Urinary bladder (tissue), 4 donors: ENCODE results near the gene EPS8. TPM values are rescaled to one million over a fixed set of nuclear protein-coding genes. Genes with fewer than 3 reads are reported as not detected.

ENCODE experiments used
- DNase-seq: peaks from one replicate; pipeline ENCODE4 v3.0.0-alpha.2; 2015; ENCODE audit errors: extremely low spot score
- H3K27ac ChIP-seq: one replicate; pipeline ENCODE4 v1.5.1; 2013; ENCODE audit warnings: low read depth, mild to moderate bottlenecking, moderate library complexity
- H3K36me3 ChIP-seq: one replicate; pipeline ENCODE4 v1.6.1; 2013; ENCODE audit warnings: mild to moderate bottlenecking, moderate library complexity; ENCODE audit not compliant: insufficient read depth
- H3K4me1 ChIP-seq: one replicate; pipeline ENCODE4 v1.6.1; 2013; ENCODE audit warnings: mild to moderate bottlenecking, moderate library complexity; ENCODE audit not compliant: insufficient read depth
- H3K4me3 ChIP-seq: one replicate; pipeline ENCODE4 v1.5.1; 2013; ENCODE audit warnings: low read depth, low read length
- WGBS: extraction: QIAGEN DNeasy Blood & Tissue Kit; methylation state at CpG from one replicate; pipeline ENCODE4 v1.1.7; 2013; 5-methylcytosine and 5-hydroxymethylcytosine counted together
- polyA plus RNA-seq: library from polyadenylated mRNA; stranded (reverse); fragments of 200-250 nt; gene quantifications from one replicate; pipeline ENCODE4 v1.2.3, GENCODE V29; 2013
- total RNA-seq: library from RNA; depleted of rRNA; stranded (reverse); fragments of >200 nt; gene quantifications from one replicate; pipeline ENCODE4 v1.2.3, GENCODE V29; 2014
- donor health status: healthy with polysubstance abuse.
- donor health status: healthy.

EPS8 gene
- total and polyA plus RNA-seq, 2 donors = 68.9 to 133 TPM

DNA sequence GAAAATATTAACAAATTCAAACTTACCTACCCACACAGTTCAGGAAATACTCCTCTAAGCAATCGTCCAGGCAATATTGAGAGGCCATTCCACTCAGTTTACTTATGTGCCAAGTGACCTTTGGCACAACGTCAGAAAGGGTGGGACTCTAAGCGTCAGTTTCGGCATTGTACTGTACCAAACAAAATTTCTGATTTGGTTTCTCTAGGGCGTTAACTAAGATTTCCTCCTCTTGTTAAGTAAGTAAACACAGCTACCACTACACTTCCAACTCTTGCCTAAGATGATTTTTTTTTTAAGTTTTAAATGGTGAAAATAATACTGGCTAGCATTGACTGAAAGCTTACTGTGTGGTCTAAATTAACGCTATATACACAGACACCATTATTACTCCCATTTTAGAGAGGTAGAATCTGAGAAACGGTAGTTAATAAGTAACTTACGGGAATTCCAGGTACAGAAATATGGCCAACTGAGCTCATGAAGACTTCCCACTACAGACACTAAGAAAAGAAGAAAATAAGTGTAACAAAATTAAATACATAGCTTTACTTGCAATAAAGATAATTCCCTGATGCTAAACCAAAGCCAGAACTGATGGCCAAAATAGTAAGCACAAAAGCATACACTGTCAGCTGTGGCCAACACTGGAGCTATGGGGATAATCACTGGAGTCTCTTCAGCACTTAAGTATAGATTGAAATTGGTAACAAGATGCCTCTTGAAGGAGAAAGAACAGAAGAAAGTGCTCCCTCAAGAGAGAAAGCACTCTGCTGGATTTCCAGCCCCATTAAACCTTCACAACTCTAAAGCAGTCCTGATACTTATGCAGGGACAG, 76.1 kb downstream of the EPS8 start:
- WGBS = 82% methylated on average over 8 of the region's 8 CpGs
- no peak for DNase-seq
- no peak overlapping the region for H3K4me3 ChIP-seq
- H3K4me1 ChIP-seq = peaks cover 3% of the 10 kb centered on the region
- H3K36me3 ChIP-seq = no peaks in the 10 kb centered on the region
- H3K27ac ChIP-seq = no peak overlapping the region

DNA sequence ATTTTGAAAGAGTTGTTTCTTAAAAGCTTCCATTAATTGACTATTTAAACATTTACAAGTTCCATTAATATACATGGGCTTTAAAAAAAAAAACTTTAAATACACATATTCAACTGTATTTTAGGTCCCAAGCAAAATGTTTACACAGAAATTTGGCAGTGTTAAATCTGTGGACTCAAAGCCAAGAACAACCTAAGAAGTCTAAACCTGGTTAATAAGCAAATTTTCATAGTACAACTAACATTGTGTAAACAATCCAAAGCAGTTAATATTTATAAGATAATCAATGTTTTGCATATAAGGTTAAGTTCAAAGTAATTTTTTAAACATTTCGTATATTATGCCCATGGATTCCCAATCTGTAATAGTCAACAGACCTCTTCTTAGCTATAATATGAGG, 77.0 kb downstream of the EPS8 start:
- 61% methylated on average over 1 of the region's 1 CpG for WGBS
- no peak for DNase-seq
- peaks cover 3% of the 10 kb centered on the region for H3K4me1 ChIP-seq
- no peaks in the 10 kb centered on the region for H3K36me3 ChIP-seq
- no peak overlapping the region for H3K4me3 ChIP-seq
- no peak overlapping the region for H3K27ac ChIP-seq

DNA sequence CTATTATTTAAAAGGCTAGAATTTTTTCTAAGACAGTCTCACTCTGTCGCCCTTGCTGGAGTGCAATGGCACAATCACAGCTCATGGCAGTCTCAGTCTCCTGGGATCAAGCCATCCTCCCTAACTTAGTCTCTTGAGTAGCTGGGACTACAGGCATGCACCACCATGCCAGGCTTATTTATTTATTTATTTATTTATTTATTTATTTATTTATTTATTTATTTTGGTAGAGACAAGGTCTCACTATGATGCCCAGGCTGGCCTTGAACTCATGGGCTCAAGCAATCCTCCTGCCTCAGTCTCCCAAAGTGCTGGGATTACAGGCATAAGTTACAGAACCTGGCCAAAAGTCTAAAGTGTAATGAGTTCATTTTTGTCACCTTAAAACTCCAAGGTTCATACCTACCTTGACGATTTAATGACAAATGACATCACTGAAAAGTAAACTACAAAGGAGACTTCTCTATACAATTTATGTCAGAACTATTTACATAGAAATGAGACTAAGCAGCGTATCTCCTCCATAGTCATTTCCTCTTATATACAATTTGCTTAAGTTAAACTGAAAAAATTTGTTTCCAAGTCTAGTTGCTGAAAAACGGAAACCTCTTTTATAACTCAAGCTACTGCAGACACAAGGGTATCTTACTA, 78.2 kb downstream of the EPS8 start:
- Histone ChIP-seq H3K4me1 (peaks cover 3% of the 10 kb centered on the region), H3K4me3 (no peak overlapping the region), H3K27ac (no peak overlapping the region), H3K36me3 (no peaks in the 10 kb centered on the region)
- 95% methylated on average over 4 of the region's 4 CpGs for WGBS
- DNase-seq = no peak

DNA sequence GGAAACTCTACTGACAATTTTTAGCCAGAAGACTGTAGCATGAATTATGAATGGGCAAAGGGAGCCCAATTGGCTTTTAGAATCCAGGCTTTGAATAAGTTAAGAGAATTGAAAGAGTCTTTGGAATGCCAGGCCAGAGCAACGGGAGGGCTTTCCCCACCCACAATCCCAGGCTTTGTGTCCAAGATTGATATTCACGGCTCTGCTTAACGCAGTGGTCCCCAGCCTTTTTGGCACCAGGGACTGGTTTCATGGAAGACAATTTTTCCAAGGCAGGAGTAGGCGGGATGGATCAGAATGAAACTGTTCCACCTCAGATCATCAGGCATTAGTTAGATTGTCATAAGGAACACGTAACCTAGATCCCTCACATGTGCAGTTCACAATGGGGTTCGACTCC, 79.6 kb downstream of the EPS8 start:
- Histone ChIP-seq H3K4me1 (peaks cover 3% of the 10 kb centered on the region), H3K4me3 (no peak overlapping the region), H3K36me3 (no peaks in the 10 kb centered on the region), H3K27ac (no peak overlapping the region)
- DNase-seq = no peak
- WGBS = 85% methylated on average over 6 of the region's 6 CpGs

DNA sequence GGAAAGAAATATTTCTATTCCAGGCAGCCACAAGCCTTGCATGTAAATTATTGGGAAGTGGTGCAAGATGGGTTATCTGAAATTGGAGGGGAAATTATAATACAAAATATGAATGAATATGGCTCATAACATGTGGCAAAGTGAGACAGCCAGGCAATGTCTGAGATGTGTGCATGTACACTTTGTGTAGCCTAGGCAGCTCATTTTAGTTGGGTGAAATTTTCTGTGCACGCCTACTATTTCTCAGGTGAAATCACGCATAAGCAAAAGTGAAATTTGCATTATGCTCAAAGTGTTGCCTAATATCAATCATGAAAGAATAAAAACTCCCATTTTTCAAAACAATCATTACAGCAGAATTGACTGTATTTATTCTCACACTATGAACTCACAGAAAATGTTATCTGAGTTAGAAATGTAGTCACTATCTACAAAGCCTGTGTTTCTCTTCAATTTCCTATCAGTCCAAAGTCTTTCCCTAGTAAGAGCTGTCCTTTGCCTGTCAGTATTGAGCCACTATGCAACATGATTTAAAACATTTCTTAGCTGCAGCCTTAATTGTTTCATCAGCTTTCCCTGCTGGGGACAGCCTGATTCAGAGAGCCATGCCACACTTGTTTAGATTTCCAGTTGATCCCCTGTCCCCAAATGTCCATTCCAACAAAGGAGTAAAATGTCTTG, 80.7 kb downstream of the EPS8 start:
- DNase-seq = no peak
- 99% methylated on average over 2 of the region's 2 CpGs for WGBS
- Histone ChIP-seq H3K4me3 (no peak overlapping the region), H3K36me3 (no peaks in the 10 kb centered on the region), H3K4me1 (peaks cover 3% of the 10 kb centered on the region), H3K27ac (no peak overlapping the region)

DNA sequence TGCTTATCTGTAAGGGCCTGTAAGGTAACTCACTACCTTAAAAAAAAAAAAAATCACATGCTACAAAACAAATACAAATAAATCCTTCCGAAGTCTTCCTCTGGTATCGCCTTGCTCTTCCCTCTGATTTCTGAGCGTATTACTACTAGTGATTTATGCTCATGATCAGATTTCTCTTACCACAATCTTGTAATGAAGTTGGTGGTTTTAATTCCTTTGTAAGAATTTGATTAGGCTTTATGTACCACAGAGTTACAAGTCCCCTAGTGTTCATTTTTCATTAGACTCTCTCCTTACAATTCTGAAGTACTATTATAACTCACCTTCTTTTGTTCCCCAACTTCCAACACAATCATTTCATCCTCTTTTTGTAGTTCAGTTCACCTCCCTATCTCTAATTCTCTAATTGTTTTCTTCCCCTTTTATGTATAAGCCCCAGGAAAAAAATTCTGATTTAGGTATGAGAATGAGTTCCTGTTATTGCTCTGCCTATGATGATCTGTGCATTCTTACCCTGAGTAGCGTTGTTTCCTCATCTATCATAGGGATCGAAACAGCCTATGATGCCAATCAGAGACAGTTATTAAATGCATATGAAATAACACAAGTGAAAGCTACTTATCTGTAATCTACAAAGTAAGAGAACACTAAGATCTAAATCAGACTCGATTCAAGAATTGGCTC, 81.5 kb downstream of the EPS8 start:
- WGBS = 88% methylated on average over 6 of the region's 6 CpGs
- H3K4me1 ChIP-seq = peaks cover 1% of the 10 kb centered on the region
- no peaks in the 10 kb centered on the region for H3K36me3 ChIP-seq
- no peak overlapping the region for H3K4me3 ChIP-seq
- DNase-seq = no peak
- no peak overlapping the region for H3K27ac ChIP-seq

DNA sequence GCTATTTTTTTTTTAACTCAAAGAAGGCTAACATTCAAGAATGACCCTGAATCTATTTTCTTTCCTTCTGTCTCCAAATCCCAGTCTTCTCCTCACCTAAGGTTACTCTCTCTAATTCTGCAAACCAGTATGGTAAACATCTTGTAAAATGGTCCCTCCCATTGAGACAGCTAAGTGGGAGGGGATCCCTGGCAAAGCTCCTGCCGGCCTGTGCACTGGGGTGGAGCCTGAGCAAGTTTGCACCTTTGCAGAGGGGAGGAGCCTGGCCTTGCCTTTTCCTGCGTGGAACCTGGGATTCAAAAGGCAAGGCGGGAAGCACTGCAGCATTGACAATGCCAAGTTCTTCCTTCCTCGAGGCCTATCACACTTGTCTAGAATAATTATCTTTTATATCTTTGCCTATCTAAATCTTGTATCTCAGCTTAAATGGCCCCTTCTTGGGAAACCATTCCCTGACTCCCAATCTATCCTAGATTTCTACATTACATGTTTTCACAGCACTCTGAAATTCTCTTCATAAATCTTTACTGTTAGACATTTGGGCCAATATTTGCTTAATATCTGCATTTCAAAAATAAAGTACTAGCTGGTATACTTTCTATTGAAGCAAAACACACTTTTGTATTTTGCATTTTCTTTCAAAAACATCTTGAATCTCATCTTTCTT, 83.0 kb downstream of the EPS8 start:
- WGBS = 78% methylated on average over 4 of the region's 4 CpGs
- no peaks in the 10 kb centered on the region for H3K4me1 ChIP-seq
- no peak for DNase-seq
- H3K4me3 ChIP-seq = no peak overlapping the region
- H3K27ac ChIP-seq = no peak overlapping the region
- H3K36me3 ChIP-seq = no peaks in the 10 kb centered on the region

DNA sequence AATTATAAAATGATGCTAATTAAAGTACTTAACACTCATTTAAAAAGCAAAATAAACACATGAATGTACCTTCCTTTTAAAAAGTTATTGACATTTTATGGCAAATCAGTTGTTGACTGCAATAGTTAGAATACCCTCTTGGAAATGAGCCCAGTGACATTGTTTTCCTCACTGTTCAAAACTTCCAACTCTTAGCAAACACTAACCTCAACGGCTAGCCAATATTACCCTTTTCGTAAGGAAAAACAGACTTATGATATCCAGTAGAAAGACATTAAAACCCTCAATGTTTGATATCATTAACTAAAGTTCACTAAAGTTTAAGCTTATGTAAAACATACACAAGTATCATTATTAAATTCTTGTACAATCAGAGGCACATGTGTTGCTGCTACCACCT, 83.6 kb downstream of the EPS8 start:
- Histone ChIP-seq H3K27ac (no peak overlapping the region), H3K4me1 (no peaks in the 10 kb centered on the region), H3K4me3 (no peak overlapping the region), H3K36me3 (no peaks in the 10 kb centered on the region)
- no peak for DNase-seq
- WGBS = 66% methylated on average over 2 of the region's 2 CpGs

DNA sequence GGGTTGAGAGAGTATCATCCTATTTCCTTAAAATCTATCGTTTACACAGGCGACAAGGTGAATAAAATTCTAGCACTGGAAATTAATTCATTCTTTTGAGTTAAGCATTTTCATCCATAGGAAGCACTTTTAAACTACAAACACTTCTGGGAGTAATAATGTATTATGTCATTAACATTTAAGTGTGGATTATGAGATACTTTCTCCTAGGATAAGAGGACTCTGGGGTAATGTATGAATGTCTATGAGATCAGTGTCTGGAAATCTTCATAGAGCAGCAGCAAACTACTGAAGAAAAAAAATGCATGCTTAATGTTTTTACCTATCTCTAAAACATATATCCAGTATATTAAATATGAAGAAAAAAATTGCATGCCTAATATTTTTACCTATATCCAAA, 86.9 kb downstream of the EPS8 start:
- Histone ChIP-seq H3K27ac (peak overlapping the region; percentile 50), H3K36me3 (no peaks in the 10 kb centered on the region), H3K4me3 (no peak overlapping the region), H3K4me1 (no peaks in the 10 kb centered on the region)
- no peak for DNase-seq
- WGBS = 65% methylated on average over 2 of the region's 2 CpGs

DNA sequence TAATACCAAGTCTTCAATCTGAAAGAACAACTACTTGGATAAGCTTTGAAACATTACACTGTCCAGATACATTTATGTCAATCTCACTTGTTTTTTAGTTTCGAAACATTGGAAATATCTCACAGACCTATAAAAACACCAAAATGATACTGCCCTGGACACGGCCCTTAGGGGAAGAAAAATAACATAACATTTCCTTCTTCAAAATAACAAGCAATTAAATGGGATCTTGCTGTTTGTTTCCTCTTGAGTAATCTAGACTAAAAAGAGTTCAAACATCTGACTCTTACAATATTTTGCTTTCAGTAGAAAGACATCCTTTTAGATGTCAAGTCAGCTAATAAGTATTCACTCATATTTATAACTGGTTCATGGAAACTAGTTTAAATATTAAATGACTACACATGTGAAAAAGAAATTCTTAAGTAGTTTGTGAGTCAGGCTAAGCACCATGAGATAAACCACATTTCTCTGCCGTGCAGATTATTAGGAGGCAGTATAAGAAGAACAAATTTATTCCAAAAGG, 87.5 kb downstream of the EPS8 start:
- WGBS = 12% methylated on average over 3 of the region's 3 CpGs
- Histone ChIP-seq H3K36me3 (no peaks in the 10 kb centered on the region), H3K4me1 (no peaks in the 10 kb centered on the region), H3K27ac (peak overlapping the region; percentile 50), H3K4me3 (no peak overlapping the region)
- DNase-seq = no peak

DNA sequence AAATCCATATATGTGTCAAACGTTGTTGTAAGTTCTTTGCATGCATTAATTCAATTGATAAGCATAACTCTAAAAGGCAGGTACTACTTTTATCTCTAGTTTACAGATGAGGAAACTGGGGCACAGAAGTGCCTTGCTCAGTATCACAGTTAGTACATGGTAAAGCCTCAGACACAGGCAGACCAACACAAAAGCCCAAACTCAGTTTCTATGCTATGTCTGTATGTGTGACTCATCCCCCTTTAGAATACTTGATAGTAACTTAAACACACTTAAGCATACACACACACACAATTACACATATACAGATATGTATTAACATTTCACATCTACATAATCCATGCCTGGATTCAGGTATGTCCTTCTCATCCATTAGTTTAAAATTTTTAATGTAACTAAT, 88.0 kb downstream of the EPS8 start:
- Histone ChIP-seq H3K36me3 (no peaks in the 10 kb centered on the region), H3K27ac (peak overlapping the region; percentile 6), H3K4me3 (no peak overlapping the region), H3K4me1 (no peaks in the 10 kb centered on the region)
- 61% methylated on average over 1 of the region's 1 CpG for WGBS
- DNase-seq = no peak

DNA sequence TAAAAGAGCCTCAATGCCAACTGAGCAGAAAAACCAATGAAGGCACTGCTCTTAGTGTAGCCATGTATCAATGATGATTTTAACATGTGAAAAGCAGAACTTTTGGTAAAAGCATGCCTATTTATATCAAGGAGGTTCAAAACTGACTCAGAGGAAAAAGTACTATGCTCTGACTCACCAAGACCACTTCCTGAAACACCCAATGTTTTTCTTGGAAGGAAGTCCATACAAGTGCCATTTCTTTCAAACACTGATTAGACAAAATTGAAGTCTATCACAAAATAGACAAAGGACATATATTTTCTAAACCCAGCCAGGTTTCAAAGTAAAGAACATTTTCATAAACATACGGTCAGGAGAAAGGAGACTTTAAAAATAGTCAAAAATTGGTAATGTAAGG, 88.6 kb downstream of the EPS8 start:
- 69% methylated on average over 1 of the region's 1 CpG for WGBS
- DNase-seq = no peak
- H3K36me3 ChIP-seq = no peaks in the 10 kb centered on the region
- H3K4me3 ChIP-seq = no peak overlapping the region
- no peaks in the 10 kb centered on the region for H3K4me1 ChIP-seq
- no peak overlapping the region for H3K27ac ChIP-seq

DNA sequence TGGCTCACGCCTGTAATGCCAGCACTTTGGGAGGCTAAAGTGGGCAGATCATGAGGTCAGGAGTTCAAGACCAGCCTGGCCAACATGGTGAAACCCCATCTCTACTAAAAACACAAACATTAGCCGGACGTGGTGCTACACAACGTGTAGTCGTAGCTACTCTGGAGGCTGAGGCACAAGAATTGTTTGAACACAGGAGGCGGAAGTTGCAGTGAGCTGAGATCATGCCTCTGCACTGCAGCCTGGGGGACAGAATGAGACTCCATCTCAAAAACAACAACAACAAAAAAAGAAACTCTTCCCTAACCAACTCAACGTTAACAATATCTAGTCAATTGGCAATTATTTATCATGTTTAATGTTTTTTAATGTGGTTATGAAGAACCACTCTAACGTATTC, 89.3 kb downstream of the EPS8 start:
- peak overlapping the region; percentile 45 for H3K27ac ChIP-seq
- H3K4me1 ChIP-seq = no peaks in the 10 kb centered on the region
- DNase-seq = no peak
- H3K4me3 ChIP-seq = no peak overlapping the region
- 87% methylated on average over 8 of the region's 8 CpGs for WGBS
- no peaks in the 10 kb centered on the region for H3K36me3 ChIP-seq
